Renal cortical epithelial cell (primary cell): ENCODE results near the gene INPP4B. TPM values are rescaled to one million over a fixed set of nuclear protein-coding genes. Genes with fewer than 3 reads are reported as not detected.
A peak's percentile ranks its signal among the peaks of the same experiment; 100 is the strongest.

Source experiments
- DNase-seq: peaks from one replicate; pipeline ENCODE4 v3.0.0-alpha.2; 2011; ENCODE audit warnings: low read depth
- total RNA-seq: library from RNA; depleted of rRNA; stranded (reverse); fragments of >200 nt; gene quantifications from 2 replicates; pipeline ENCODE4 v1.2.3, GENCODE V29; 2014

The INPP4B gene
- total RNA-seq, 1 donor from 2014 or later, result 16.6 TPM

DNA sequence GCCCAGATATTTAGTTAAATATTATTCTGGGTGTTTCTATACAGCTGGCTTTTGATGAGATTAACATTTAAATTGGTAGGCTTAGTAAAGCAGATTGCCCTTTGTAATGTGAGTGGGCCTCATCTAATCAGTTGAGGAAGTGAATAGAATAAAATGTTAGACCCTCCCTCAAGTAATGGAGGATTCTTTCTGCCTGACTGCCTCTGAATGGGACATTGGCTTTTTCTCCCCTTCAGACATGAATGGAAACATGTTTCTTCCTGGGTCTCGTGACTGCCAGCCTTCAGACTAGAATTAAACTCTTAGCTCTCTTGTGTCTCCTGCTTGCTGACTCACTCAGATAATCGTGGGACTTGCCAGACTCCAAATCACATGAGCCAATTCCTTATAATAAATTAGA is 266.7 kb downstream of the INPP4B start:
- DNase-seq, result no peak

DNA sequence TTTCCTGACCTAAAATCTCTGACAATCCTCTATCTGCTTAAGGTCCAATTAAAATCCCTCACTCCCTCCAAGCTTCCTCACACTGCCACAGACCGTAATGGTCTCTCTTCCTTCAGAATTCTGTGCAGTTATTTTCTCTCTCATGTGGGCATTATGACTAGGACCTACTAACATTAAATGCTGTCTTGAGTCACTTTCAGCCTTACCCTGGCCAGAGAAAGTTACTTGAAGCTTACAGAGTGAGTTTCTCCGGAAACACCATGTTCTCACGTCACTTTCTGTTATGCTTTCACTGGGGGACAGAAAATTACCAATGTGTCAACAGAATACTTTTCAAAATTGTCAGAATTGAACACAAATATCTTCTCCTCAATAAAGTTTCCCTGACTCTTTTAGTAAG is 271.8 kb downstream of the INPP4B start:
- DNase-seq, result no peak

GRCh38 chr4:142572071-142572470 is 274.0 kb downstream of the INPP4B start:
- no peak for DNase-seq

- peak; percentile 84 for DNase-seq
Measured at GRCh38 chr4:142567620-142568451, 278.3 kb downstream of the INPP4B start.

GRCh38 chr4:142567199-142567598 is 278.9 kb downstream of the INPP4B start:
- DNase-seq, result no peak

DNA sequence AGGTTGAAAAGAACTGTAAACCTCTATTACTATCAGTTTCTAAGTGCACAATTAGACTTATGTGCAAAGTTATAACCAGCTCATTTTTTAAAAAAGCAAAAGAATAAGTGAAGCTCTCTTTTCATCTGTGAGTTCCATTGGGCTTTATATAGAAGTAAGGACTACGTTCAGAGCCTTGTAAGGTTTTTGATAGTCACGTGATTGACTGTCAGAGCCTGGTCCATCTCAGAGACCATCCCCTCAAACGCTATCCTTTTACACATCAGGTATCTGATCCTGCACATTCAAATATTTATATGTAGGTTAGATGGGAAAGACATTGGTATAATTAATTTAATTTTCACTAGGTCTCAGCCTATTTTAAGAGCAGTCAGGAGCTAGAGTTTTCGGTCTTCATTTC is 279.3 kb downstream of the INPP4B start:
- DNase-seq, result no peak

DNA sequence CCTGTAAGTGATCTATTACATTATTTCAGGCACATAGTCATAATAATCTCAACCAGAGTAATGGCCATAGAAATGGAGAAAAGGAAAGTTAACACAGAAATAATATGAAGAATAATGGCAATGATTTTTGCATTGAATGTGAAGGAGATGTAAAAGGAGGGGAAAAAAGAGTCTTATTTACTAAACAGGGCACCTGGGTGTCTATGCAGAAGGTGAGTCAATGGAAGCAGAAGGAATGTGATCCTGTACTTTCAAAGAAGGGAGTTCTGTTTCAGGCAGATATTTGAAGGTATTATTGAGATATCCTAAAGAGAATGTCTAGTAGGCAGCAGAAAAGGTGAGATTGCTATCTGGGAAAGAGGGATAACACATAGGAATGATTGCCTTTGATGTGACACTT is 279.9 kb downstream of the INPP4B start:
- no peak for DNase-seq

DNA sequence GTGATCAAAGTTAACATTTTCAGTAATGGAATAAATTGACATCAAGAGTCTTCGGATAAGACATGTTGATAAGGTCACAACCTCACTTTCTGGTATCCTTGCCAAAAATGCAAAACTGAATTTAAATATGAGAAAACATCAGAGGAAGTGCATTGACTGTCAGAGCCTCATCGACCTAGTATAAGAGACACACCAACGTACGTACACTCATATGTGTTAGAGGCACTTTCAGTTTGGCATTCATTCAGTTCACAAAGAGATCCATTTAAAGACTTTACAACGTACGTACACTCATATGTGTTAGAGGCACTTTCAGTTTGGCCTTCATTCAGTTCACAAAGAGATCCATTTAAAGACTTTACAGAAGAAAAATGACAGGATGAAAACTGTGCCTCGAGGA is 280.3 kb downstream of the INPP4B start:
- DNase-seq, result no peak

DNA sequence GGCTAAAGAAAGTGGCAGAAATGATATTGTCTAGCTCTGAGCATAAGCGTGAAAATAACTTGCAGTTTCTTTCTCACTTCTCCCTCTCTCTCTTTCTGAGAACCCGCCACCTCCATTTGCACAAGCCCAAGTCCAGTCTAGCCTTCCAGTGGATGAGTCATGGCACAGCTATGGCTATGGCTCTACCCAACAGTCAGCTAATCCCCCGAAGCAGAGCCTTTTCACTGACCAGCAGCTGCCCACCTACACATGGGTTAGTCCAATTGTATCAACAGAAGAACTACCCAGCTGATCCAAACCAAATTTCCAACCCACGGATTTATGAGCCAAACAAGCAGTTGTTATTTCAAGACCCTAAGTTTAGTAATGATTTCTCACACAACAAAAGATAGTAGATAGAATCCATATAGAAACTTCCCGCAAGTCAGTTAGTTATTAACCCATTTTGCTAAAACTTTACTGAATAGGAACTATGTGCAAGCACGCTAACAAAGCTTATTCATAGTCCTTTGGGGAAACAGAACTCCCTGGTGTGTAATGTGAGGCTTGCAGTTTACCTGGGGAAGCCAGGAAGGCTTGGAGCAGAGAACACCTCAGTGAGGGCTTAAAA is 282.3 kb downstream of the INPP4B start:
- DNase-seq, result peak; percentile 82

- DNase-seq, result no peak
Measured at GRCh38 chr4:142559986-142560385, 286.1 kb downstream of the INPP4B start.

DNA sequence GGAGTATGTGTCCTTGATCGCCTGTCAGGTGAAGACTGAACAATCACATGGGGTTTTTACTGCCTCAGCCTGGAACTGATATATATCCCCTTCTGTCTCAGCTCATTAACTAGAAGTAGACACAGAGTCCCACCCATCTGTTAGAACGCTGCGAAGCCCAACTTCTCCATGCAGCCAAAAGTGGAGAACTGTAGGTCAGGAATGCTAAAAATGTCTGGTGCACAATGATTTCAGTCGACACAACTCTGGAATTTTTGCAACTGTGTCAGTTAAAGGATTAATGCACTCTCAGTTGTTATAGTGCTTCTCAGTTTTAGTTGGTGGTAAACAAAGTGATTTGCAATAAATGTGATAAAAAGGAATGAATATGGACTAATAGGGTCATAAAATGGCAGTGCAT is 287.2 kb downstream of the INPP4B start:
- DNase-seq, result peak; percentile 75

DNA sequence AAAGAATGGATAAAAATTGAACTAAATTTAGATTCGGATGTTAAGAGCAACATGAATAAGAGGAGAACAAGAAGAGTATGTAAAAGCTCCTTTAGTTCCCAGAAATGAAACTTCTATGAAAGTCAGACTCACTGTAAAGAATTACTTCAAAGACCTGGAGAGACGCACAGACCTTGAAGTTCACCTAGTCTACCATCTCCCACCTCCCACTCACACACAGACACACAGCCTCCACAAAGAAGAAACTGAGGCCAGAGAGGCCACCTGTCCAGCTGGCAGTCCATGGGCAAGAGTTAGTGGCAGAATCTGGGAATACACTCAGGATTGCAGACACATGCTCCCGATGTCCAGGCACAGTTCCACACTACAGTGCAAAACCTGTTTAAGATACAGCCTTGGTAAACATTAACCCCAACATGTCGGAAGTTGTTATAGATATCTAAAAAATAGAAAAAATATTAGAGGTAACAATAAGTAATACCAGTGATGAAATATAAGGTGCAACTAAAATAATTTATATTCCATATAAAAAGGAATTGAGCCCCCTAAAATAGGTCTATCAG is 288.8 kb downstream of the INPP4B start:
- no peak for DNase-seq

- no peak for DNase-seq
Measured at GRCh38 chr4:142556570-142557238, 289.4 kb downstream of the INPP4B start.

DNA sequence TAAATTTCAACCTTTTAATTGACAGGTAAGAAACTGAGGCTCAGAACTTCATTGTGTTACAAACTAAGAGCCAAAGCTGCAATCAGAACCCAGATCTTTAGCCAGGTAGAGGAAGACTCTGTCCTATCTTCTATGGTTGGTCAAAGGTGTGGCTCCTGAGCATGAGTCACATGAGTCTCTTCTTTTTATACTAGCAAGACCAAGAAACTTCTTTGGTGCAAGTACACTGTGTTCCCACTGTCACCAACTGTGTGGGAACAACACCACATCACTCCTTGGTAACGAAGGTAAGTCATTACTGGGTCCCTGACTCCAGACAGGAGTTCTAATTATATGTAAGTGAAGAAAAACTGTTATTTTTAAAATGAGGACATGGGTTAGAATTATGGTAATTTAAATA is 290.1 kb downstream of the INPP4B start:
- no peak for DNase-seq

DNA sequence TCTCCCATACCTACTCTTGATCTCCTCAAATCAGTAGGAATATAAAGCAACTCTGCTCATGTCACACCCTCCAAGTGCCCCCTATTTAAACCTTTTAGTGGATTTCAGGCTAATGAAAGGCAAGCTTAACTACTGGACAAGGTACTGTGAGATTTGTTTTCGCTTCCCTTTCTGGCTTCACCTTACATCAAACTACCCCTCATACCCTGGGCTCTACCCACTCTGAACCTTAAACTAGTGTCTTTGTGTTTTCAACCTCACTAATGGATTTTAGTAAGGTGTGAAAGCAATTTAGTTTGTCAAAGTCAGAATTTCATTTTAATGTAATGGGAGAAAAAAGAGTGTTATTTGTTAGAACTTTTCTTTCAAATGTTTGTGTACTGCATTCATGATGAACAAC is 291.7 kb downstream of the INPP4B start:
- no peak for DNase-seq

DNA sequence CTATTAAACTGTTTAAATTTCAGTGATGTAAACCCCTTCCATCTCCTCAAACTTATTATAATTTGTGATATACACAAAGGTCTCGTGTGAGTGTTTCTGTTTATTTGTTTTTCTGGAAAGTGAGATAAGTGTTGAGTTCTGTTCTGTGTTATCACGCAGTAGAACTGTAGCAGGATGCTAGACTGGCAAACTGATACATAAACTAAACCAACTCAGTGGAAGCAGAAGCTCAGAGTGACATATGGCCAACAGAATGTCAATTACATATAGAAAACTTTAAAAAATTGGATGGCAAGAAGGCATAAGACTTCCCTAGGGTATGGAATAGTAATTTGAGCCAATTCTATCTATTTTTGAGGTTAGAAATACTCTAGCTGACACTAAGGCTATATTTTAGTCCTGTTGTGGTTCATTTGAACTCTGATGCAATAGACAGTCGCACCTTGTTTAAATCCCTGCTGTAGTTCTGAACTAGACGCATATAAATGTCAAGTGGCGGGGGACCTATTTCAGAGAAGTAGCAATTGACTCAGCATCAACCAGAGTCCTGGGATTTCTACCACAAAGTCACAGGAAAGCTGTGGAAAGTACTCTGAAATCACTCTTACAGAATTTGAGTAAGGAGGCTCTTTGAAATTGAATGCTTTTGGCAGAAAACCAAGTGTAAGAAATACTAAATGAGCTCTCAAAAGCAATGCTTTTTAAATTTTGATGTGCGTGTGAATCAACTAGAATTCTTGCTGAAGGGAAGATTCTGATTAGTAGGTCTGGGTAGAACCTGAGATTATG is 294.4 kb downstream of the INPP4B start:
- no peak for DNase-seq

GRCh38 chr4:142550965-142551364 is 295.1 kb downstream of the INPP4B start:
- no peak for DNase-seq

- peak; percentile 98 for DNase-seq
Measured at GRCh38 chr4:142549726-142550463, 296.2 kb downstream of the INPP4B start.

DNA sequence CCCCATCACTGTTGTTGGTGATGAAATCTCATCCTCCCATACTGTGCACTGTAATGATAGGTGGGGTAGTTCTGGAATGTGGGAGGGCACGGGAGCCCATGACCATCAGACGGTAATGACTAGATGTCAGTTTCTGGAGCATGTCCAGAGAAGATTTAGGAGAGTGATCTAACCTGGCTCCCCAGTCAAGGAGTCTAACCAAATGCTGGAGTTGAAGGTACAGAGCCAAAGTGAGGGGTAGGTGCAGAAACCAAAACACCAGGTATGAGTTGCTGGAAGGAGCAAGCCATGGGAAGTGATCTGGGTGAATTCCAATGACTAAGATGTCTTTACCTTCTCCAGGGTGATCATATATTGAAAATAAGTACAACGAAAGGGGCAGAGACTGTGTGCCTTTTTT is 296.9 kb downstream of the INPP4B start:
- DNase-seq, result no peak

- peak; percentile 37 for DNase-seq
Measured at GRCh38 chr4:142548491-142548890, 297.6 kb downstream of the INPP4B start.

DNA sequence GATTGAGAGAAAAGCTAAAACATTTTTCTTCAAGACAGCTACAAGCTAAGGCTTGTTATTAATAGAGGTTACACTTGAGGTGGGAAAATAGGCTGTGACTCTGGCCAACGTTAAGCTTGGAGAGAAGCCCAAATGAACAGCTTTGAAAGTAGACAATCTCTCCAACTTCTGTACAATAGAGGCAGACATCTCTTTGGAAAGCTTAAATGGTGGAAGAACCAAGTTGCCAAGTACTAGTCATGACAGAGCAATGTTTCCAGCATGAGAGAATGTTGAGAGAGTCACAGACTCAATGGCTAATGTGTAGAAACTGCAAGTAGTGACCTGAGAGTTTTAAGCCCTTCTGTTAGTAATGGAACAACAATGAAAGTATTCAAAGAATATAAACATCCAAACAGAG is 298.1 kb downstream of the INPP4B start:
- DNase-seq, result peak; percentile 47
